Naive thymus-derived CD4-positive, alpha-beta T cell (primary cell): Measurements from ENCODE around the gene TNFSF9. TPM values are rescaled to one million over a fixed set of nuclear protein-coding genes. Genes with fewer than 3 reads are reported as not detected.

ENCODE experiments used
- ATAC-seq: fragments of 150-1000 bp; cut with Tn5 transposase; 2 replicates; pipeline ENCODE4 v1.10.0; 2021; ENCODE audit warnings: mild to moderate bottlenecking, moderate library complexity
- CTCF ChIA-PET: fragments of 350-600 bp; sonication (Branson Sonifier 250); formaldehyde crosslinking; loops from one replicate; lab custom pipeline; 2021; ENCODE audit warnings: antibody characterized with exemption; lab: Charles Lee
- POLR2A ChIA-PET: fragments of 350-600 bp; sonication (Branson Sonifier 250); formaldehyde crosslinking; loops from one replicate; lab custom pipeline; 2021; ENCODE audit warnings: antibody characterized with exemption, inconsistent platforms; lab: Charles Lee
- DNase-seq, 9 donors: peaks; one replicate each; pipeline versions ENCODE4 v3.0.0 to v3.0.0-alpha.2; 2020 to 2022; ENCODE audit warnings: mixed read lengths in 1 of 9
- H3K27ac ChIP-seq: one replicate; pipeline ENCODE4 v1.7.0; 2013; ENCODE audit warnings: mild to moderate bottlenecking, low read depth, low read length, moderate library complexity
- H3K27me3 ChIP-seq, 2 donors: one replicate each; pipeline ENCODE4 v1.7.0; 2013; ENCODE audit warnings: low read length in 2 of 2, mild to moderate bottlenecking in 2 of 2, moderate library complexity in 2 of 2; ENCODE audit not compliant: control insufficient read depth in 2 of 2, insufficient read depth in 2 of 2
- H3K36me3 ChIP-seq, 3 experiments: 1 replicate in 2 of 3; 2 replicates in 1 of 3; pipeline ENCODE4 v1.7.0; 2013; ENCODE audit warnings: low read length in 3 of 3, mild to moderate bottlenecking in 3 of 3, moderate library complexity in 1 of 3; ENCODE audit not compliant: insufficient read depth in 3 of 3, control insufficient read depth in 2 of 3
- H3K4me1 ChIP-seq, 2 donors: one replicate each; pipeline ENCODE4 v1.7.0; 2013; ENCODE audit warnings: low read length in 2 of 2, mild to moderate bottlenecking in 2 of 2, moderate library complexity in 1 of 2; ENCODE audit not compliant: control insufficient read depth in 2 of 2, insufficient read depth in 2 of 2
- H3K4me3 ChIP-seq: 2 replicates; pipeline ENCODE4 v1.7.0; 2013; ENCODE audit warnings: mild to moderate bottlenecking, low read length
- H3K9me3 ChIP-seq, 3 experiments: 1 replicate in 2 of 3; 2 replicates in 1 of 3; pipeline ENCODE4 v1.7.0; 2013; ENCODE audit warnings: low read length in 3 of 3; ENCODE audit not compliant: control insufficient read depth in 2 of 3
- H3K27ac Mint-ChIP-seq, 9 donors: one replicate each; pipeline ENCODE4 v1.8.0; 2020 to 2022; ENCODE audit warnings: mixed read lengths in 9 of 9, mild to moderate bottlenecking in 8 of 9, moderate library complexity in 5 of 9, inconsistent platforms in 2 of 9
- H3K27me3 Mint-ChIP-seq, 5 donors: one replicate each; pipeline ENCODE4 v1.8.0; 2021 to 2022; ENCODE audit warnings: mixed read lengths in 5 of 5, mild to moderate bottlenecking in 1 of 5
- H3K36me3 Mint-ChIP-seq, 5 donors: one replicate each; pipeline ENCODE4 v1.8.0; 2020 to 2022; ENCODE audit warnings: mixed read lengths in 5 of 5, mild to moderate bottlenecking in 3 of 5, inconsistent platforms in 1 of 5
- H3K4me1 Mint-ChIP-seq, 7 donors: one replicate each; pipeline ENCODE4 v1.8.0; 2020 to 2022; ENCODE audit warnings: mixed read lengths in 7 of 7, mild to moderate bottlenecking in 3 of 7, inconsistent platforms in 1 of 7
- H3K4me3 Mint-ChIP-seq, 10 donors: one replicate each; pipeline ENCODE4 v1.8.0; 2020 to 2022; ENCODE audit warnings: mild to moderate bottlenecking in 10 of 10, mixed read lengths in 10 of 10, moderate library complexity in 6 of 10, inconsistent platforms in 2 of 10
- H3K9me3 Mint-ChIP-seq, 11 donors: one replicate each; pipeline ENCODE4 v1.8.0; 2020 to 2022; ENCODE audit warnings: mixed read lengths in 11 of 11, mild to moderate bottlenecking in 4 of 11, inconsistent platforms in 1 of 11, moderate library complexity in 1 of 11
- intact Hi-C, 2 donors: fragments of 100-400 bp; cut with micrococcal nuclease; formaldehyde crosslinking; loops; one replicate each; pipeline ENCODE4 v1.15.1; 2023
- polyA plus RNA-seq, 2 donors: library from polyadenylated mRNA; unstranded; fragments of 300-500 nt; fragmentation: Illumina TruSeq; gene quantifications; one replicate each; pipeline ENCODE4 v1.2.3, GENCODE V29; 2021
- total RNA-seq, 6 experiments: library from RNA in 5 of 6; stranded (reverse) in 5 of 6; gene quantifications; 1 replicate in 5 of 6; 2 replicates in 1 of 6; pipeline ENCODE4 v1.2.3 and lab custom pipeline; 2021 to 2026

Gene TNFSF9
- total RNA-seq (1 to 10 TPM in 3 of 5 experiments, under 1 TPM in 1, not detected in 1; 0.38 to 3.9 (median 3.0) TPM), polyA plus RNA-seq (not detected), total RNA-seq (lab: John Stamatoyannopoulos, UW) (5.7 reads per million, percentile 26 among the genes with 10 or more reads in this experiment)

GRCh38 chr19:6530386-6531162 is at the start of gene TNFSF9:
TNFSF9 (plus strand) TSS chr19:6531026; CDS start chr19:6531037, 11 bp downstream.
- H3K27ac Mint-ChIP-seq: peak within 1 kb of the TSS; percentile 9 to 85 (median 64)
- H3K36me3 Mint-ChIP-seq: peaks cover 0 to 3% (median 0%) of the 10 kb centered on the region in 5 donors
- H3K4me1 Mint-ChIP-seq: peaks cover 33 to 43% (median 37%) of the 10 kb centered on the region in 7 donors
- Histone ChIP-seq H3K36me3 (no peaks in the 10 kb centered on the region), H3K9me3 (no peaks in the 10 kb centered on the region), H3K27me3 (peaks cover 0 to 16% of the 10 kb centered on the region in 2 donors), H3K4me3 (peak within 1 kb of the TSS; percentile 36), H3K27ac (peak within 1 kb of the TSS; percentile 58), H3K4me1 (peaks cover 20 to 27% of the 10 kb centered on the region in 2 donors)
- CTCF ChIA-PET: no interaction called here
- H3K9me3 Mint-ChIP-seq: peaks cover 0 to 4% (median 0%) of the 10 kb centered on the region in 11 donors
- peak within 1 kb of the TSS; percentile 81 to 93 (median 86) for H3K4me3 Mint-ChIP-seq
- ATAC-seq (peak; percentile 90), DNase-seq (peak; percentile 51 to 93 (median 65))
- POLR2A ChIA-PET: interaction anchor here (0.5 to 1.7 kb wide), 2 partner anchors 18 to 21 kb away, joined by 4 read pairs; no protein-coding TSS in a partner anchor
- H3K27me3 Mint-ChIP-seq: peaks cover 27 to 46% (median 28%) of the 10 kb centered on the region in 5 donors
- intact Hi-C loops: loop anchor here (1.0 to 5.0 kb wide), 6 partner anchors 14 to 332 kb away; partner anchors contain the start of genes CD70 (in 1 of the 2), GPR108 (in 1 of the 2) and TRIP10 (in 1 of the 2)

- H3K4me3 ChIP-seq: peak within 1 kb of the TSS; percentile 95
- Mint-ChIP-seq H3K27ac (peak within 1 kb of the TSS; percentile 93 to 99 (median 96)), H3K9me3 (no peaks in the 10 kb centered on the region), H3K36me3 (peaks cover 0 to 8% (median 0%) of the 10 kb centered on the region in 5 donors), H3K27me3 (no peaks in the 10 kb centered on the region), H3K4me1 (peaks cover 30 to 46% (median 40%) of the 10 kb centered on the region in 7 donors), H3K4me3 (peak within 1 kb of the TSS; percentile 88 to 100 (median 96))
- H3K27ac ChIP-seq: peak within 1 kb of the TSS; percentile 94
- ChIA-PET CTCF (interaction anchor here (0.6 to 1.7 kb wide), 5 partner anchors 12 to 711 kb away, joined by 3 to 8 read pairs (median 3); partner anchors contain the start of gene SLC25A23), POLR2A (interaction anchor here (0.7 to 2.2 kb wide), 18 partner anchors 8 to 913 kb away, joined by 3 to 24 read pairs (median 5); partner anchors contain the start of genes ALKBH7, CRB3, KHSRP and SLC25A23)
- peak; percentile 91 for ATAC-seq
- H3K4me1 ChIP-seq: peaks cover 26 to 27% of the 10 kb centered on the region in 2 donors
- DNase-seq: peak; percentile 52 to 67 (median 67)
- H3K27me3 ChIP-seq: no peaks in the 10 kb centered on the region
- H3K36me3 ChIP-seq: peaks cover 5 to 22% (median 5%) of the 10 kb centered on the region in 3 experiments
- H3K9me3 ChIP-seq: no peaks in the 10 kb centered on the region
- intact Hi-C loops: loop anchor here (1.0 to 10.0 kb wide), 4 partner anchors 21 to 57 kb away; partner anchors contain the start of gene KHSRP (in 1 of the 2)
Measured at GRCh38 chr19:6481541-6482342, 49.1 kb upstream of the TNFSF9 start, which contains the start of gene DENND1C. DENND1C (minus strand) TSS chr19:6481787; CDS start chr19:6481695, 92 bp downstream.

- Histone ChIP-seq H3K36me3 (peaks cover 0 to 17% (median 5%) of the 10 kb centered on the region in 3 experiments), H3K4me3 (peak overlapping the region; percentile 95), H3K9me3 (no peaks in the 10 kb centered on the region), H3K27ac (peak overlapping the region; percentile 94), H3K4me1 (peaks cover 26 to 27% of the 10 kb centered on the region in 2 donors), H3K27me3 (no peaks in the 10 kb centered on the region)
- H3K9me3 Mint-ChIP-seq: no peaks in the 10 kb centered on the region
- peaks cover 30 to 46% (median 40%) of the 10 kb centered on the region in 7 donors for H3K4me1 Mint-ChIP-seq
- CTCF ChIA-PET: interaction anchor here (0.7 to 1.5 kb wide), 2 partner anchors 22 to 710 kb away, joined by 3 to 4 read pairs; partner anchors contain the start of gene SLC25A23
- intact Hi-C loops: loop anchor here (2.0 to 10.0 kb wide), 2 partner anchors 22 to 58 kb away; partner anchors contain the start of gene KHSRP (in 1 of the 2)
- POLR2A ChIA-PET: interaction anchor here (0.7 to 2.2 kb wide), 9 partner anchors 8 to 110 kb away, joined by 3 to 24 read pairs (median 8); partner anchors contain the start of genes ALKBH7, CRB3, KHSRP and SLC25A23
- H3K27ac Mint-ChIP-seq: peak overlapping the region; percentile 93 to 99 (median 96)
- ATAC-seq (no peak), DNase-seq (no peak)
- no peaks in the 10 kb centered on the region for H3K27me3 Mint-ChIP-seq
- peak overlapping the region; percentile 88 to 100 (median 96) for H3K4me3 Mint-ChIP-seq
- peaks cover 0 to 8% (median 0%) of the 10 kb centered on the region in 5 donors for H3K36me3 Mint-ChIP-seq
Measured at GRCh38 chr19:6482343-6482686, 48.5 kb upstream of the TNFSF9 start.

- CTCF ChIA-PET: no interaction called here
- intact Hi-C loops: loop anchor here (2.0 to 10.0 kb wide), 2 partner anchors 22 to 58 kb away; partner anchors contain the start of gene KHSRP (in 1 of the 2)
Measured at GRCh38 chr19:6483235-6483634, 47.6 kb upstream of the TNFSF9 start.

DNA sequence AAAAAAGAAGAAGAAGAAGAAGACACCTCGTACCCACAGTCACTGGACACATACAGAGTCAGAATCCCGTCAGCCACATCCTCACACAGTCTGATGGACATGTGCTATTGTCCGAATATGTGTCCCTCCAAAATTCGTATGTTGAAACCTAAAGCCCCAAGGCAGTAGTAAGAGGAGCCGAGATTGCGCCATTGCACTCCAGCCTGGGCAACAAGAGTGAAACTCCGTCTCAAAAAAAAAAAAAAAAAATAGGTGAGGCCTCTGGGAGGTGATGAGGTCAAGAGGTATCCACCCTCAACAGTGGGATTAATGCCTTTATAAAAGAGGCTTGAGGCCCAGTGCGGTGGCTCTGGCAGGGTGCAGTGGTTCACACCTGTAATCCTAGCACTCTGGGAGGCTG is 46.6 kb upstream of the TNFSF9 start:
- DNase-seq (no peak), ATAC-seq (no peak)
- Mint-ChIP-seq H3K9me3 (no peaks in the 10 kb centered on the region), H3K27ac (no peak overlapping the region), H3K36me3 (peaks cover 0 to 8% (median 0%) of the 10 kb centered on the region in 5 donors), H3K4me3 (peak overlapping the region in 1 of 10 donors; percentile 23), H3K27me3 (no peaks in the 10 kb centered on the region), H3K4me1 (peaks cover 30 to 46% (median 40%) of the 10 kb centered on the region in 7 donors)
- Histone ChIP-seq H3K4me3 (no peak overlapping the region), H3K9me3 (no peaks in the 10 kb centered on the region), H3K27me3 (no peaks in the 10 kb centered on the region), H3K36me3 (peaks cover 0 to 4% (median 0%) of the 10 kb centered on the region in 3 experiments), H3K4me1 (peaks cover 19 to 25% of the 10 kb centered on the region in 2 donors), H3K27ac (no peak overlapping the region)
- intact Hi-C loops: loop anchor here in 1 of 2 donors (10.0 kb wide), 1 partner anchor 59 kb away; the partner anchor contains the start of gene KHSRP
- ChIA-PET POLR2A (interaction anchor here (0.7 to 1.1 kb wide), 2 partner anchors 25 to 29 kb away, joined by 3 to 4 read pairs; no protein-coding TSS in a partner anchor), CTCF (no interaction called here)

More at GRCh38 chr19:6483235-6483634, 47.6 kb upstream of the TNFSF9 start:
- Histone ChIP-seq H3K27ac (peak overlapping the region; percentile 27), H3K36me3 (peaks cover 0 to 11% (median 5%) of the 10 kb centered on the region in 3 experiments), H3K4me1 (peaks cover 26 to 27% of the 10 kb centered on the region in 2 donors), H3K4me3 (no peak overlapping the region), H3K27me3 (no peaks in the 10 kb centered on the region), H3K9me3 (no peaks in the 10 kb centered on the region)
- Mint-ChIP-seq H3K27me3 (no peaks in the 10 kb centered on the region), H3K27ac (peak overlapping the region; percentile 67 to 99 (median 88)), H3K36me3 (peaks cover 0 to 8% (median 0%) of the 10 kb centered on the region in 5 donors), H3K4me3 (peak overlapping the region in 7 of 10 donors; percentile 13 to 90 (median 17)), H3K4me1 (peaks cover 30 to 46% (median 40%) of the 10 kb centered on the region in 7 donors), H3K9me3 (no peaks in the 10 kb centered on the region)
- POLR2A ChIA-PET: interaction anchor here (0.7 to 1.1 kb wide), 4 partner anchors 9 to 33 kb away, joined by 3 to 5 read pairs (median 4); no protein-coding TSS in a partner anchor
- no peak for DNase-seq
- ATAC-seq: no peak
